K562 (cell line): Measurements from ENCODE around the gene SHB.

Source experiments
- BRF2 ChIP-seq: IDR thresholded peaks from 3 replicates; pipeline ENCODE4 v1.6.1; 2011; ENCODE audit warnings: borderline replicate concordance, mild to moderate bottlenecking; ENCODE audit not compliant: insufficient read length, insufficient read depth
- CBFB ChIP-seq: sonication (generic); formaldehyde crosslinking; IDR thresholded peaks from 2 replicates; pipeline ENCODE4 v1.4.0; 2020; ENCODE audit warnings: mild to moderate bottlenecking, missing genetic modification reagents
- CTCF ChIP-seq, 3 experiments: IDR thresholded peaks in 2 of 3; conservative IDR thresholded peaks in 1 of 3; 2 replicates each; pipeline ENCODE4 v1.5.1; 2011 to 2012; ENCODE audit warnings: low read length in 3 of 3, mild to moderate bottlenecking in 3 of 3, control low read depth in 2 of 3, improper control_type of control experiment in 1 of 3, inconsistent platforms in 1 of 3, low read depth in 1 of 3, mixed read lengths in 1 of 3, moderate library complexity in 1 of 3; ENCODE audit not compliant: insufficient read depth in 2 of 3
- HDAC2 ChIP-seq: fragments of 450-650 bp; IDR thresholded peaks from 2 replicates; pipeline ENCODE4 v1.6.1; 2016; ENCODE audit warnings: mild to moderate bottlenecking
- KDM4B ChIP-seq, 2 experiments: fragments of 450-650 bp in 1 of 2; sonication (generic) in 1 of 2; IDR thresholded peaks; 2 replicates each; pipeline ENCODE4 v1.6.1; 2016 to 2017; ENCODE audit warnings: borderline replicate concordance in 2 of 2, antibody characterized with exemption in 1 of 2, low read depth in 1 of 2, mild to moderate bottlenecking in 1 of 2
- NFRKB ChIP-seq: fragments of 450-650 bp; IDR thresholded peaks from 2 replicates; pipeline ENCODE4 v1.6.1; 2016; ENCODE audit warnings: low read depth
- SIN3B ChIP-seq: fragments of 450-650 bp; IDR thresholded peaks from 2 replicates; pipeline ENCODE4 v1.6.1; 2017; ENCODE audit warnings: low read depth, mild to moderate bottlenecking, moderate library complexity
- TCF7 ChIP-seq: sonication (generic); IDR thresholded peaks from 2 replicates; pipeline ENCODE4 v1.6.1; 2016; ENCODE audit warnings: antibody characterized with exemption, borderline replicate concordance
- ZBTB8A ChIP-seq: fragments of 450-650 bp; IDR thresholded peaks from 2 replicates; pipeline ENCODE4 v1.6.1; 2018; ENCODE audit warnings: mild to moderate bottlenecking, moderate library complexity; ENCODE audit not compliant: partially characterized antibody

- TF ChIP-seq CBFB (CRISPR knock-in tag): no peak
- no peak for TF ChIP-seq BRF2
- no peak for TF ChIP-seq TCF7
- no peak for TF ChIP-seq NFRKB
- no peak for TF ChIP-seq KDM4B (IDR thresholded peaks at IDR 0.05; ENCODE audit: borderline replicate concordance in 2 of 2, low read depth in 1 of 2)
- no peak for TF ChIP-seq SIN3B
- no peak for TF ChIP-seq HDAC2
- no peak for TF ChIP-seq ZBTB8A
- no peak for TF ChIP-seq CTCF (IDR thresholded peaks at IDR 0.05 in 2 of 3, conservative IDR thresholded peaks at IDR 0.05 in 1 of 3; ENCODE audit: insufficient read depth in 2 of 3, low read depth in 1 of 3, low read length in 3 of 3)
These were observed 10.4 kb downstream of the SHB start for GRCh38 chr9:38058452-38059232.
